HG02870 (cell line): ENCODE results near the gene FAM153A.
"Not testable (repeated sequence)": the region's sequence is repeated elsewhere in the genome, so short reads cannot be mapped to it uniquely, and the experiment has no call there.

Experiments used
- ATAC-seq: cut with Tn5 transposase; IDR thresholded peaks from one replicate; pipeline ENCODE4 v1.9.1; 2021; ENCODE audit warnings: mild to moderate bottlenecking, moderate library complexity; ENCODE audit not compliant: unreplicated experiment

FAM153A gene

DNA sequence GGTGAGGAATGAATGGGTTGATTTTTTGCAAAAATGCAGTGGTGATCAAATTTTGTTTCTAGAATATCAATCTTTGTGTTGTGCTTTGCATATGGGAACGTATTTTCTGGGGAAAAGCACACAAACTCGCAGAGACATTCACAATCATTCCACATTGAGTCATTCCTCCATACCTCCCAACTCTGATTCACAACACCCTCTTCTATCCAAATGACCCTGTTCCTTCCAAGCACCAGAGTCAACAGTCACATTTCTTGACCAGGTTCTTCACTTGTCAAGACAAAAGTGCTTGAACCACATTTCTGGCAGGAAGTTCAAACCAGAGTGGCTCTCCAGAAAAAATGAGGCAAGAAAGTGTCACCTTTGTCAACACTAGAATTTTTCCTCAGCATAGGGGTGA, 35.3 kb downstream of the FAM153A start:
- ATAC-seq = not testable (repeated sequence)

GRCh38 chr5:177724858-177725257, 57.8 kb downstream of the FAM153A start:
- not testable (repeated sequence) for ATAC-seq

- ATAC-seq = not testable (repeated sequence)
Measured at GRCh38 chr5:177723831-177724485, 58.7 kb downstream of the FAM153A start.

GRCh38 chr5:177722829-177723228, 59.9 kb downstream of the FAM153A start:
- ATAC-seq = not testable (repeated sequence)

DNA sequence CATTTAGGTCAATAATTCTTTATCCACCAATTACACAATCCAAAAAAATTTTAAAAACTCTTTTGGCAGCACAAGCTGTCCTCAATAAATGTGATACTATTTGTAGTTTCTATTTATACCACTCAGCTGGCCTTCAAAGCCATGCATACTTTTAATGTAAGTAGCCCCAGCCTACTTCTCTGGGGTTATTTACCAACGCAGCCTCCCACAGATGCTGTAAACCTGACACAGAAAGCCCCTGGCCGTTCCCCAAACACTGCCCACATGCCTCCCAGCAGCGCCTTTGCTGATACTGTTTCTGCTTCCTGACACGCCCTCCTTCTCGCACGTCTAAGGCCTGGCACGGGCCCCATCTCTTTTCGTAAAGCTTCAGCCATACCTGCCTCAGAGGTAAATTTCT, 62.7 kb downstream of the FAM153A start:
- not testable (repeated sequence) for ATAC-seq

GRCh38 chr5:177715423-177715822, 67.3 kb downstream of the FAM153A start:
- not testable (repeated sequence) for ATAC-seq

- not testable (repeated sequence) for ATAC-seq
Measured at GRCh38 chr5:177696100-177696499, 86.6 kb downstream of the FAM153A start.

- ATAC-seq = not testable (repeated sequence)
Measured at GRCh38 chr5:177695356-177695930, 87.3 kb downstream of the FAM153A start.

DNA sequence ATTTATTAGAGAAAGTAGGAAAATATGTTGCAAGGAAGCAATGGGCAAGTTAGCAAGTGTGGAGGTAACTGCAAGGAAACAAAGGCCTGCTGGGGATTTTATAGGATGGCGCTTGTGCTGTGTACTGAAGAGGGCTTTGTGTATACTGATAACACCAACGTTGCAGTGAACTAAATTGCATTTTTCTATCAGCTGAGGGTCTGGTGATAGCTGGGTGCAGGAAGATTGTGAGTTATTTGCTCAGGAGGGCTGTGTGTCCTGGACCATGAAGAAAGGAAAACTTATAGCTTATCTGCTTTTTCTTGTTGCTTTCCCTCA, 88.2 kb downstream of the FAM153A start:
- not testable (repeated sequence) for ATAC-seq

DNA sequence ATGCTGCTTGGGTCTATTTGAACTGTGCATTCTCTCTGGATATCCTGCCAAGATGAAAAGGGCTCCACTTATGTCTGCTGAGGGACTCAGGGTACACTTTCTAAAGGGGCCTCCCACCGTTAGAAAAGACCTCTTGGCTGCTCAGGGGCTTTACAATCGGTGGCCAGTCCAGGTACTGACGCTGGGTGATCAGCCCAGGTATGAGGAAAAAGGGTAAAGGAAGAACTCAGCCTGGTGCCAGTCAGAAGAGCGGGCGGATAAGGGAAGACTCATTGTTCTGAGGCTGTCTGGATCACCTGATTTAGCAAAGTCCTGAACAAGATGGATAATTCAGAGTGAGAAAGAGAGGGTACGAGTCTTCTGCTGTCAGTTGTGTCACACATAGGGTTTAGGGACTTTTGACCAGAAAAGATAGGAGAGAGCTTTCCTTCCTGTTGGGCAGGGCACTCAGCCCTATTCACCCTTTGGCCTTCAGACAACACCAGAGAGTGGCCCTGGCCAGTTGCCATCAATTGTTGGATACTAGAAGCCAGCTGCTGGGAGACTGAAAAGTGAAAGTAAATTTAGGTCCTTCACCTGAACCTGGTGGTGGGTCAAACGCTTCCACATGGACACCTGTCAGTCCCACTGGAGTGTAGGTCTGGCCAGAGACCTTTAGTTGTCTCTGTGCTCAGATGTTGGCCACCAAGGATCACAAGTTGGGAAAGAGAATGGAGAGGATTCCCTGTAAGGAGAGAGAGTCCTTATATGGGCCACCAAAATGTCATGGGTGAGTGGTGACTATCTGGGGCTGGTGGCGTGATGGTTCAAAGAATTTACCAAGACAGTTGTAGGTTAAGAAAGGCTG, 88.8 kb downstream of the FAM153A start:
- not testable (repeated sequence) for ATAC-seq

DNA sequence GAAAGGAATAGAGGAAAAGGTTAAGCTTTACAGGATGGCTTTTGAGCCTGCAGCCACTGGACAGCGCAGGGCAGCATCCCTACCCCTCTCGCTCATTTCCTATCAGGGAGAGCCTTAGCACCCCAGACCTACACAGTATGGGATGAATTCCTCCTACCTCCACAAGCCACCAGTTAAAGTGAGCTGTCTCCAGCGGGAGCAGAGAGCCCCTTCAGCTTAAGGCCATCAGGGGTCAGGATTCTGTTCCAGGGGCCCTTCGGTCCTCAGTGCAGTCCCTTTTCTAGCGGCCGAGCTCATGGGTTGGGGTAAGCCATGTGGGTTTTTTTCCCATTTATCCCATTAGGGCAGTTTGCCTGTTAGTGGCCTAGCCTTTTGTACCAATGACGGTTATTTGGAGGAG, 89.7 kb downstream of the FAM153A start:
- not testable (repeated sequence) for ATAC-seq

DNA sequence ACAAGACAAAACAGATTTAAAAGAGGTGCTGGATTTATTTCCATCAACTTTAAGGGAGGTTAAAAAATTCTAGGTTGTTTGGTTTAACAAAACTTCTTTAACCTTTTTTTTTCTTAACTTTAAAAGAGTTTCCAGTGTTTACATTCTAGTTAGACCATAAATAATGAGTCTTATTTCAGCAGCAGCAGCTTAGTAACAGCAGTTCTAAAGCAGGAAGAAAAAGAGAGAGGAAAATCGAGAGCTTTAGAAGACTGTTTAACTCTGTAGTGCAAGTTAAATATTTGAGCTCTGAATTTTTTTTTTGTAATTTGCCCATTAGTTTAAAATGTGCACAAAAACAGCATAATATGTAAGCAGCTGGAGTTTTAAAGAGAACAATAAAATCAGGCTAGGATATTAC, 90.2 kb downstream of the FAM153A start:
- ATAC-seq = not testable (repeated sequence)

- ATAC-seq = not testable (repeated sequence)
Measured at GRCh38 chr5:177689011-177689610, 93.6 kb downstream of the FAM153A start.

GRCh38 chr5:177688091-177688490, 94.6 kb downstream of the FAM153A start:
- not testable (repeated sequence) for ATAC-seq

DNA sequence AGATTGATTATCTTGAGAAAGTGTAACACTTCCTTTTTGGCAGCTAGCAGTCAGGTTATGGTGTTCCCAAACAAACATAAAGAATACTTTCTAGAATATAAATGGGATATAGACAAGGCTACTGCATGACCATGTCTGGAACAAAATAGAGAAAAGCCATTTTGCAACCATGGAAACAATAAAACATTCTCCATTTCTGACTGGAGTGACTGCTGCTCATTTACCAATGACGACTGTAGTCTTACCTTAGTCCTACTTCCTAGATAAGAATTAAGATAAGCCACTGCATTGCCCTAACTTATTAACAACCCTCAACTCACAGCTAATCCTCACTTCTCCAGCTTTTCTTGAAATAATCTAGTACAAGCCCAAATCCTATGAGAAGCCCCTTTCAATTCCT, 100.8 kb downstream of the FAM153A start:
- not testable (repeated sequence) for ATAC-seq
